Measurements from ENCODE around the gene MAK.

Gene MAK

GRCh38 chr6:10792101-10792500 lies 46.2 kb downstream of the MAK start:
- H3K36me3 ChIP-seq (ENCODE audit: insufficient read depth, low read length), result no peaks in the 10 kb centered on the region; the same call in 1 of the 2 replicates
- H3K4me3 ChIP-seq (ENCODE audit: low read depth in 1 of 2, low read length in 2 of 2), result no peak overlapping the region
- H2AFZ ChIP-seq (ENCODE audit: low read depth, low read length), result no peak overlapping the region
- no peak overlapping the region for H3K4me2 ChIP-seq (ENCODE audit: insufficient read depth, low read length)
- H3K9ac ChIP-seq (ENCODE audit: low read depth, low read length), result no peak overlapping the region
- H3K79me2 ChIP-seq (ENCODE audit: insufficient read depth, low read length), result no peaks in the 10 kb centered on the region
- no peak for TF ChIP-seq EZH2 (IDR thresholded peaks at IDR 0.05; ENCODE audit: borderline replicate concordance, low read depth, low read length, severe bottlenecking)
- TF ChIP-seq CTCF (IDR thresholded peaks at IDR 0.05; ENCODE audit: borderline replicate concordance, extremely low read depth, low read length, poor library complexity, severe bottlenecking), result no peak
- DNase-seq (no peak), ATAC-seq (ENCODE audit: insufficient read depth, low read depth) (no peak)
- H3K4me1 ChIP-seq (ENCODE audit: insufficient read depth, low read length), result no peaks in the 10 kb centered on the region
- no peaks in the 10 kb centered on the region for H3K9me3 ChIP-seq (ENCODE audit: insufficient read depth, low read length, severe bottlenecking)
- H3K27me3 ChIP-seq (ENCODE audit: insufficient read depth, low read length, poor library complexity), result no peaks in the 10 kb centered on the region
- no peak overlapping the region for H3K27ac ChIP-seq (ENCODE audit: low read length)
- H4K20me1 ChIP-seq (ENCODE audit: insufficient read depth, low read length), result no peaks in the 10 kb centered on the region

GRCh38 chr6:10791673-10792072 lies 46.7 kb downstream of the MAK start:
- DNase-seq, result no peak
- Histone ChIP-seq H3K27me3 (ENCODE audit: insufficient read depth, low read length, poor library complexity) (no peaks in the 10 kb centered on the region), H3K4me1 (ENCODE audit: insufficient read depth, low read length) (no peaks in the 10 kb centered on the region), H3K9ac (ENCODE audit: low read depth, low read length) (no peak overlapping the region), H3K4me2 (ENCODE audit: insufficient read depth, low read length) (no peak overlapping the region), H3K36me3 (ENCODE audit: insufficient read depth, low read length) (no peaks in the 10 kb centered on the region; the same call in 1 of the 2 replicates), H3K79me2 (ENCODE audit: insufficient read depth, low read length) (no peaks in the 10 kb centered on the region), H2AFZ (ENCODE audit: low read depth, low read length) (no peak overlapping the region), H4K20me1 (ENCODE audit: insufficient read depth, low read length) (no peaks in the 10 kb centered on the region), H3K4me3 (ENCODE audit: low read depth in 1 of 2, low read length in 2 of 2) (no peak overlapping the region), H3K9me3 (ENCODE audit: insufficient read depth, low read length, severe bottlenecking) (no peaks in the 10 kb centered on the region), H3K27ac (ENCODE audit: low read length) (no peak overlapping the region)
- TF ChIP-seq EZH2 (IDR thresholded peaks at IDR 0.05; ENCODE audit: borderline replicate concordance, low read depth, low read length, severe bottlenecking) (no peak), CTCF (IDR thresholded peaks at IDR 0.05; ENCODE audit: borderline replicate concordance, extremely low read depth, low read length, poor library complexity, severe bottlenecking) (no peak)
- ATAC-seq (ENCODE audit: insufficient read depth, low read depth), result no peak

GRCh38 chr6:10779076-10779475 lies 59.3 kb downstream of the MAK start:
- no peak overlapping the region for H3K9ac ChIP-seq (ENCODE audit: low read depth, low read length)
- ATAC-seq (ENCODE audit: insufficient read depth, low read depth), result no peak

More at GRCh38 chr6:10779076-10779475, 59.3 kb downstream of the MAK start:
- no peak overlapping the region for H3K4me2 ChIP-seq (ENCODE audit: insufficient read depth, low read length)
- no peak overlapping the region for H3K4me3 ChIP-seq (ENCODE audit: low read depth in 1 of 2, low read length in 2 of 2)
- no peaks in the 10 kb centered on the region for H4K20me1 ChIP-seq (ENCODE audit: insufficient read depth, low read length)
- no peak overlapping the region for H2AFZ ChIP-seq (ENCODE audit: low read depth, low read length)
- H3K27ac ChIP-seq (ENCODE audit: low read length), result no peak overlapping the region
- no peaks in the 10 kb centered on the region for H3K9me3 ChIP-seq (ENCODE audit: insufficient read depth, low read length, severe bottlenecking)
- TF ChIP-seq EZH2 (IDR thresholded peaks at IDR 0.05; ENCODE audit: borderline replicate concordance, low read depth, low read length, severe bottlenecking) (no peak), CTCF (IDR thresholded peaks at IDR 0.05; ENCODE audit: borderline replicate concordance, extremely low read depth, low read length, poor library complexity, severe bottlenecking) (no peak)
- peaks cover 8% of the 10 kb centered on the region; the same call in 1 of the 2 replicates for H3K36me3 ChIP-seq (ENCODE audit: insufficient read depth, low read length)
- H3K79me2 ChIP-seq (ENCODE audit: insufficient read depth, low read length), result no peaks in the 10 kb centered on the region
- H3K27me3 ChIP-seq (ENCODE audit: insufficient read depth, low read length, poor library complexity), result no peaks in the 10 kb centered on the region
- H3K4me1 ChIP-seq (ENCODE audit: insufficient read depth, low read length), result no peaks in the 10 kb centered on the region
- no peak for DNase-seq

Measured in DND-41 (cell line).